K562 (cell line): ENCODE data around the gene UBR3. TPM values are rescaled to one million over a fixed set of nuclear protein-coding genes. Genes with fewer than 3 reads are reported as not detected.

ENCODE experiments used
- ATAC-seq: fragments of 200-7000 bp; cut with Tn5 transposase; 3 replicates; pipeline ENCODE4 v1.9.1; 2020; ENCODE audit warnings: moderate library complexity
- BruUV-seq: library from RNA; stranded (reverse); fragments of 400-500 nt; replicated peaks from 2 replicates; lab custom pipeline; 2021; lab: Mats Ljungman, UMichigan
- CTCF ChIA-PET: fragments of 300-600 bp; formaldehyde crosslinking; extraction: SDS; loops from one replicate; lab custom pipeline; 2021; ENCODE audit warnings: low intra/inter-chr PET ratio; lab: Yijun Ruan, JAX
- POLR2A ChIA-PET: fragments of 300-600, 350-650 bp; sonication (Branson Sonifier 250); formaldehyde crosslinking; extraction: SDS; loops from one replicate; lab custom pipeline; 2021; ENCODE audit warnings: antibody characterized with exemption, inconsistent platforms; lab: Yijun Ruan, JAX
- DNase-seq, 4 experiments: peaks; one replicate each; pipeline versions ENCODE4 v3.0.0 to v3.0.0-alpha.2; 2011 to 2018; ENCODE audit warnings: low spot score in 3 of 4, mixed read lengths in 3 of 4; ENCODE audit errors: extremely low read depth in 1 of 4
- FAIRE-seq: peaks from 2 replicates; lab custom pipeline; 2011; peaks lifted over from hg19 to GRCh38; lab: Jason Lieb, UNC
- H2AFZ ChIP-seq: 2 replicates; pipeline ENCODE4 v1.6.0; 2011; ENCODE audit warnings: low read depth, low read length, control low read depth, inconsistent platforms
- H3K27ac ChIP-seq: fragments of 200-600 bp; 3 replicates; pipeline ENCODE4 v1.8.0; 2011; ENCODE audit warnings: low read depth, mild to moderate bottlenecking, control low read depth, inconsistent platforms, low read length, moderate library complexity, mixed read lengths; ENCODE audit errors: extremely low read depth
- H3K27me3 ChIP-seq, 2 experiments: fragments of 300-600 bp in 1 of 2; 2 replicates in 1 of 2; 3 replicates in 1 of 2; pipeline versions ENCODE4 v1.6.0 to v1.8.0; 2011; ENCODE audit warnings: inconsistent platforms in 2 of 2, low read length in 2 of 2, mild to moderate bottlenecking in 1 of 2, mixed read lengths in 1 of 2, moderate library complexity in 1 of 2; ENCODE audit not compliant: control insufficient read depth in 2 of 2, insufficient read depth in 2 of 2
- H3K36me3 ChIP-seq: fragments of 300-600 bp; 3 replicates; pipeline ENCODE4 v1.8.0; 2011; ENCODE audit warnings: mild to moderate bottlenecking, low read length, inconsistent platforms; ENCODE audit not compliant: control insufficient read depth, insufficient read depth
- H3K4me1 ChIP-seq, 2 experiments: fragments of 200-600 bp in 1 of 2; replicated peaks in 1 of 2; 2 replicates in 1 of 2; 3 replicates in 1 of 2; pipeline versions ENCODE4 v1.5.1 to v1.8.0; 2011; ENCODE audit warnings: inconsistent platforms in 2 of 2, low read length in 2 of 2, mild to moderate bottlenecking in 1 of 2, mixed read lengths in 1 of 2, moderate library complexity in 1 of 2; ENCODE audit not compliant: control insufficient read depth in 2 of 2, insufficient read depth in 2 of 2
- H3K4me2 ChIP-seq: 2 replicates; pipeline ENCODE4 v1.6.1; 2011; ENCODE audit warnings: low read length, control low read depth, inconsistent platforms, mixed read lengths; ENCODE audit not compliant: insufficient read depth
- H3K4me3 ChIP-seq: fragments of 200-600 bp; sonication (generic), shearing (Covaris generic); 2 replicates; pipeline ENCODE4 v1.5.1; 2016; ENCODE audit warnings: control low read depth, inconsistent platforms
- H3K79me2 ChIP-seq: fragments of 200-600 bp; 3 replicates; pipeline ENCODE4 v1.8.0; 2011; ENCODE audit warnings: low read length, inconsistent platforms; ENCODE audit not compliant: control insufficient read depth, insufficient read depth
- H3K9ac ChIP-seq, 2 experiments: 2 replicates each; pipeline versions ENCODE4 v1.6.0 to v1.6.1; 2011; ENCODE audit warnings: low read depth in 2 of 2, low read length in 2 of 2, control low read depth in 1 of 2, inconsistent platforms in 1 of 2, mild to moderate bottlenecking in 1 of 2, mixed read lengths in 1 of 2; ENCODE audit not compliant: insufficient read depth in 1 of 2
- H3K9me1 ChIP-seq: one replicate; pipeline ENCODE4 v1.6.0; 2011; ENCODE audit warnings: inconsistent platforms, mild to moderate bottlenecking, low read length, moderate library complexity; ENCODE audit not compliant: control insufficient read depth, insufficient read depth
- H3K9me3 ChIP-seq: replicated peaks from 2 replicates; pipeline ENCODE4 v1.5.1; 2011; ENCODE audit warnings: low read depth, low read length, inconsistent platforms; ENCODE audit not compliant: control insufficient read depth, insufficient read depth
- H4K20me1 ChIP-seq: replicated peaks from 2 replicates; pipeline ENCODE4 v1.6.1; 2011; ENCODE audit warnings: low read length, inconsistent platforms, mixed read lengths; ENCODE audit not compliant: control insufficient read depth, insufficient read depth
- ARID1B ChIP-seq: fragments of 450-650 bp; IDR thresholded peaks from 2 replicates; pipeline ENCODE4 v1.6.1; 2016; ENCODE audit warnings: antibody characterized with exemption, mild to moderate bottlenecking, inconsistent platforms
- BCL6 ChIP-seq: fragments of 250-450 bp; sonication (Bioruptor Pico); IDR thresholded peaks from 2 replicates; pipeline ENCODE4 v1.4.0; 2020
- CBFA2T3 ChIP-seq: fragments of 450-650 bp; IDR thresholded peaks from 2 replicates; pipeline ENCODE4 v1.6.1; 2017
- CHCHD3 ChIP-seq: fragments of 250-450 bp; sonication (Bioruptor Pico); IDR thresholded peaks from 2 replicates; pipeline ENCODE4 v2.1.2; 2022; ENCODE audit warnings: mild to moderate bottlenecking
- KDM1A ChIP-seq, 2 experiments: fragments of 450-650 bp; IDR thresholded peaks; 2 replicates each; pipeline ENCODE4 v1.6.1; 2016; ENCODE audit warnings: mild to moderate bottlenecking in 2 of 2
- MXD1 ChIP-seq: fragments of 250-450 bp; sonication (Bioruptor Pico); IDR thresholded peaks from 2 replicates; pipeline ENCODE4 v1.8.0; 2021; ENCODE audit warnings: borderline replicate concordance, mild to moderate bottlenecking, moderate library complexity; ENCODE audit not compliant: poor library complexity, severe bottlenecking
- NCOR1 ChIP-seq: fragments of 450-650 bp; IDR thresholded peaks from 2 replicates; pipeline ENCODE4 v1.6.1; 2016; ENCODE audit warnings: mild to moderate bottlenecking, moderate library complexity
- NFRKB ChIP-seq: fragments of 450-650 bp; IDR thresholded peaks from 2 replicates; pipeline ENCODE4 v1.6.1; 2016; ENCODE audit warnings: low read depth
- POLR2H ChIP-seq: IDR thresholded peaks from 2 replicates; pipeline ENCODE4 v1.6.1; 2016; ENCODE audit warnings: missing genetic modification characterization, low read depth, mild to moderate bottlenecking, control low read depth, missing compliant biosample characterization, moderate library complexity
- RCOR1 ChIP-seq, 2 experiments: IDR thresholded peaks; 2 replicates each; pipeline ENCODE4 v1.6.1; 2012; ENCODE audit warnings: low read depth in 2 of 2, low read length in 2 of 2, borderline replicate concordance in 1 of 2, improper control_type of control experiment in 1 of 2
- SIN3B ChIP-seq: fragments of 450-650 bp; IDR thresholded peaks from 2 replicates; pipeline ENCODE4 v1.6.1; 2017; ENCODE audit warnings: low read depth, mild to moderate bottlenecking, moderate library complexity
- SRSF7 ChIP-seq: fragments of 200-400 bp; formaldehyde crosslinking; optimal IDR thresholded peaks from 2 replicates; pipeline ENCODE3; 2017; ENCODE audit warnings: mild to moderate bottlenecking, low read depth, low read length
- TAL1 ChIP-seq: fragments of 450-650 bp; IDR thresholded peaks from 2 replicates; pipeline ENCODE4 v1.6.1; 2016; ENCODE audit warnings: mild to moderate bottlenecking
- TEAD4 ChIP-seq, 2 experiments: sonication (generic) in 1 of 2; formaldehyde crosslinking in 1 of 2; IDR thresholded peaks; 2 replicates each; pipeline versions ENCODE4 v1.6.1 to v1.8.0; 2012 to 2022; ENCODE audit warnings: borderline replicate concordance in 1 of 2, inconsistent platforms in 1 of 2, low read length in 1 of 2, mild to moderate bottlenecking in 1 of 2, missing genetic modification reagents in 1 of 2
- ZNF134 ChIP-seq: fragments of 250-450 bp; sonication (Bioruptor Pico); conservative IDR thresholded peaks from 2 replicates; pipeline ENCODE4 v1.4.0; 2020
- ZNF23 ChIP-seq: fragments of 250-450 bp; sonication (Bioruptor Pico); IDR thresholded peaks from 2 replicates; pipeline ENCODE4 v1.4.0; 2020; ENCODE audit warnings: mild to moderate bottlenecking
- ZNF311 ChIP-seq: fragments of 250-450 bp; sonication (Bioruptor Pico); IDR thresholded peaks from 2 replicates; pipeline ENCODE4 v1.4.0; 2020; ENCODE audit warnings: mild to moderate bottlenecking, moderate library complexity
- ZNF740 ChIP-seq, 3 experiments: fragments of 200-800 bp in 1 of 3; sonication (Bioruptor generic) in 1 of 3; sonication (generic) in 1 of 3; formaldehyde crosslinking in 1 of 3; IDR thresholded peaks; 2 replicates each; pipeline versions ENCODE4 v1.6.1 to v1.8.0; 2016 to 2022; ENCODE audit warnings: mild to moderate bottlenecking in 2 of 3, missing compliant biosample characterization in 2 of 3, missing genetic modification characterization in 2 of 3, missing genetic modification reagents in 1 of 3
- ZSCAN32 ChIP-seq: fragments of 450-650 bp; formaldehyde crosslinking; IDR thresholded peaks from 2 replicates; pipeline ENCODE4 v1.4.0; 2020; ENCODE audit warnings: mild to moderate bottlenecking, moderate library complexity
- WGBS: fragments of 100-300 bp; shearing (Covaris generic); methylation state at CpG from one replicate; pipeline ENCODE4 v1.1.6; 2016; ENCODE audit warnings: low coverage, mixed read lengths; ENCODE audit not compliant: insufficient coverage; ENCODE audit errors: missing lambda C conversion rate; 5-methylcytosine and 5-hydroxymethylcytosine counted together
- in situ Hi-C: fragments of 300-500 bp; cut with MboI; formaldehyde crosslinking; loops from 4 replicates; pipeline ENCODE4 v1.15.0; 2018; ENCODE audit warnings: inconsistent platforms, mixed read lengths
- intact Hi-C: fragments of 100-400 bp; cut with micrococcal nuclease; formaldehyde crosslinking; loops from 2 replicates; pipeline ENCODE4 v1.14.2; 2022
- polyA plus RNA-seq, 8 experiments: library from polyadenylated mRNA; depleted of rRNA in 4 of 8; stranded (reverse) in 5 of 8; unstranded in 3 of 8; fragments of >200 nt; fragmentation: Nextera tagmentation in 2 of 8; fragmentation: Illumina TruSeq in 1 of 8; extraction: Ambion mirVana in 2 of 8; extraction: Trizol in 1 of 8; gene quantifications; 2 replicates each; pipeline versions ENCODE4 v1.2.1 to v1.2.3, GENCODE V29; 2011 to 2014; ENCODE audit warnings: inconsistent platforms in 1 of 8, missing spikeins in 1 of 8
- total RNA-seq, 7 experiments: library from RNA; depleted of rRNA in 6 of 7; stranded (reverse); fragments of >200 nt in 6 of 7; fragmentation: Illumina TruSeq in 2 of 7; extraction: Trizol in 2 of 7; gene quantifications; 2 replicates each; pipeline versions ENCODE4 v1.2.1 to v1.2.3, GENCODE V29; 2011 to 2021; ENCODE audit warnings: low replicate concordance in 1 of 7

Gene UBR3
- total and polyA plus RNA-seq, 9 of the 15 experiments (the other 6 are each of a cell fraction or from before 2014, with no cell fraction given), result 14.4 to 63.5 (median 40.4) TPM

GRCh38 chr2:170020777-170021176 lies 193.5 kb downstream of the UBR3 start:
- CTCF ChIA-PET, result no interaction called here
- no peak overlapping the region for H3K4me3 ChIP-seq
- no TSS peak for BruUV-seq
- POLR2A ChIA-PET, result interaction anchor here (1.1 to 1.2 kb wide), 3 partner anchors 15 to 20 kb away, joined by 3 to 4 read pairs (median 4); no protein-coding TSS in a partner anchor
- peaks cover 13% of the 10 kb centered on the region for H3K36me3 ChIP-seq
- in situ Hi-C loops, result no loop called here
- H3K27me3 ChIP-seq, result no peaks in the 10 kb centered on the region
- H2AFZ ChIP-seq, result no peak overlapping the region
- H3K9ac ChIP-seq, result no peak overlapping the region
- H3K9me1 ChIP-seq, result no peaks in the 10 kb centered on the region
- H3K4me2 ChIP-seq, result no peak overlapping the region
- FAIRE-seq, result no peak
- intact Hi-C loops, result no loop called here
- 0% methylated on average over 1 of the region's 1 CpG for WGBS
- no peaks in the 10 kb centered on the region for H4K20me1 ChIP-seq
- H3K9me3 ChIP-seq, result no peaks in the 10 kb centered on the region
- TF ChIP-seq MXD1, result no peak
- TF ChIP-seq NFRKB, result no peak
- no peak for TF ChIP-seq ZNF740 (CRISPR knock-in tag; IDR thresholded peaks at IDR 0.05)
- TF ChIP-seq ZNF740 (tag; IDR thresholded peaks at IDR 0.05), result 0 out of 4 replicates have a peak, but pooled peaks of 1 of the 2 experiments have one; percentile 40
- 0 out of 2 replicates have a peak, but pooled peaks have one; percentile 8 for TF ChIP-seq POLR2H
- no peak for TF ChIP-seq SIN3B
- peak; percentile 13 to 40; a peak in 1 of 4 replicates for TF ChIP-seq KDM1A (IDR thresholded peaks at IDR 0.05)
- TF ChIP-seq TEAD4 (IDR thresholded peaks at IDR 0.05; ENCODE audit: low read length), result peak; percentile 56
- no peak for TF ChIP-seq TEAD4 (CRISPR knock-in tag; IDR thresholded peaks at IDR 0.05; ENCODE audit: borderline replicate concordance)
- TF ChIP-seq ZSCAN32 (CRISPR knock-in tag), result no peak
- TF ChIP-seq ZNF23, result no peak
- peak; percentile 38; the same call in 1 of the 2 replicates for TF ChIP-seq ARID1B
- TF ChIP-seq ZNF311 (CRISPR knock-in tag), result no peak
- peak; percentile 65 for TF ChIP-seq CBFA2T3
- no peak for TF ChIP-seq ZNF134 (CRISPR knock-in tag)
- no peak for TF ChIP-seq CHCHD3 (CRISPR knock-in tag)
- TF ChIP-seq NCOR1, result peak; percentile 19; the same call in 1 of the 2 replicates
- TF ChIP-seq TAL1, result peak; percentile 31; the same call in 1 of the 2 replicates
- TF ChIP-seq BCL6 (CRISPR knock-in tag), result no peak
- TF ChIP-seq RCOR1 (IDR thresholded peaks at IDR 0.05; ENCODE audit: borderline replicate concordance in 1 of 2, low read depth in 2 of 2, low read length in 2 of 2), result peak in 1 of 2 experiments; percentile 58; a peak in 1 of 4 replicates
- no peak for TF ChIP-seq SRSF7
- peaks cover 12 to 37% of the 10 kb centered on the region in 2 experiments for H3K4me1 ChIP-seq
- no peak for ATAC-seq
- H3K27ac ChIP-seq, result no peak overlapping the region
- no peaks in the 10 kb centered on the region for H3K79me2 ChIP-seq
- peak in 1 of 4 experiments; percentile 37 for DNase-seq
